HG03280 (cell line): Measurements from ENCODE around the gene ZNF514.
A peak's percentile ranks its signal among the peaks of the same experiment; 100 is the strongest.
"Not testable (repeated sequence)": the region's sequence is repeated elsewhere in the genome, so short reads cannot be mapped to it uniquely, and the experiment has no call there.

Experiments
- ATAC-seq: cut with Tn5 transposase; IDR thresholded peaks from one replicate; pipeline ENCODE4 v1.9.1; 2021; ENCODE audit warnings: mild to moderate bottlenecking, moderate library complexity; ENCODE audit not compliant: unreplicated experiment

ZNF514 gene

DNA sequence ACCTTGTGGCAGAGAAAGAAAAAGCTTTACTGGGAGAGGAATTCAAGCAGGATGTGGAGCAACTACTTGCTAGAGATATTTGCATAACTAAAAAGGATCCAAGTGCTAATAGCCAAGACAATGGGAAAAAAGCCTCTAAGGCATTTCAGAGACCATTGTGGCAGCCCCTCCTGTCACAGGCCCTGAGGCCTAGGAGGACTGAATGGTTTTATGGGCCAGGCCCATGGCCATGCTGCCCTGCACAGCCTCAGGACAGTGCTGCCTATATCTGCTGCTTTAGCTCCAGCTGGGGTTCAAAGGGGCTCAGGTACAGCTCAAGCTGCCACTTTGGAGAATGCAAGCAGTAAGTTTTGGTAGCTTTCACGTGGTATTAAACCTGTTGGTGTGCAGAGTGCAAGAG lies 20.9 kb downstream of the ZNF514 start:
- ATAC-seq: no peak

DNA sequence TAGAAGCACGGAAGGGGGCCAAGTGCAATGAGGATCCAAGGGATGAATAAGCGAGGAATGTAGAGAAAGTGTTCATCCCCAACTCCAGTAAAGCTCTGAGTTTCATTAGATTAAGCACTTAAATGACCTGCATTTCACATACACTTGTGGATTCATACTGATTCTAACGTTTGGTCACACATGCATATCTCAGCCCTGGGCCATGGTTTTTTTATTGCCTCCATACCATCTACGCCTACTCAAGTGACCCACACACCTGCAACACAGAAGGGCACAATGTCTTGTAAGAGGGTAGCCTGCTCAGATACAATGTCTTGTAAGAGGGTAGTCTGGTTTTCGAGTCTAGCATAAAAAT lies 37.5 kb downstream of the ZNF514 start:
- ATAC-seq: peak; percentile 4

DNA sequence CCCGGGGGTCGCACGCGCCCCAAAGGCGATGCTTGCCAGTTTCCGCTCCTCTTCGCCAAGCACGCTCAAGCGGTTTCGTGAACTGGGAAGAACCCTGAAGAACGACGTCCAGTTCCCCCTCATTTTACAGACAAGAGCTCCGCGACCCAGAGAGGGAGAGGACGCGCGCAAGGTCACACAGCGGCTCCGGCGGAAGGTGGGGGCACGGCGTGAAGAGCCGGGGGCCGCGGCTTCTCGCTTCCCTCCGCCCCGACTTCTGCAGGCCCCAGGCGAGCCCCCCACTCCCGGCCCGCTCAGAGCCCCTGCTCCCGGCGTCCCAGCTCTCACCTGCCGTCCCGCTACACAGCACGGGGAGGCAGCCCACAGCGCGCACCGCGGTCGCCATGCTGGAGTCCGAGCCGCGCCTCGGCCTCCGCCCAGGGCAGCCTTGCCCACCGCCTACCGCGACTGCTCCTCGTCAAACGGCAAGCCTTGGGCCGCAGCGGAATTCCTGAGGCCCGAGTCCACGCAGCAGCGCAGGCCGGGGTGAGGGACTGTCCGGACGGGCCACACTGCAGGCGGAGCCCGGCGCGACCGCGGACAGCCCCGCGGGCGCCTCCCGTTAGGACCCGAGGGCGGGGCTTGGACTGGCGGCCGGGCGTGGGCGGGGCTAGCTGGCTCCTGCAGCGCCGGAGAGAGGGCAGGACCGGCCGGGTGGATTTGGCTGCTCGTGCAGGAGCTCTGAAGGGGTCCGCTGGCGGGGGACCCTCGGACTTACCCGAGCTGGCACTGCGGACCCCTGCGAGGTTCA lies 38.0 kb downstream of the ZNF514 start, which contains the start of gene MRPS5:
Gene MRPS5 (minus strand): TSS at position 402 of the 790 bp plus-strand sequence. CDS start 17 bp downstream, at position 385.
- ATAC-seq: peak; percentile 97

DNA sequence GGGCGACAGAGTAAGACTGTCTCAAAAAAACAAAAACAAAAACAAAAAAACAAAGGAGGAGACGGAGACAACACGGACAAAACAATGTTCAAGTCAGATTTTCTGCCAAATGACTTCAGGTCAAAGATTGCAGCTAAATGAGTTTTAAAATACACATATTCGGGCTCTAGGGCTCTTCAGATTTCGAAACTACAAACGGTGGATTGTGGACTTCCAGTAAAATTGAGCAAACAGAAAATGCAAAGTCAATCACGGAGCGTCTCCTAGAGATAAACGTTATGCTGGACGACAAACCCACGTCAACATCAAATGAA lies 38.6 kb downstream of the ZNF514 start:
- no peak for ATAC-seq

DNA sequence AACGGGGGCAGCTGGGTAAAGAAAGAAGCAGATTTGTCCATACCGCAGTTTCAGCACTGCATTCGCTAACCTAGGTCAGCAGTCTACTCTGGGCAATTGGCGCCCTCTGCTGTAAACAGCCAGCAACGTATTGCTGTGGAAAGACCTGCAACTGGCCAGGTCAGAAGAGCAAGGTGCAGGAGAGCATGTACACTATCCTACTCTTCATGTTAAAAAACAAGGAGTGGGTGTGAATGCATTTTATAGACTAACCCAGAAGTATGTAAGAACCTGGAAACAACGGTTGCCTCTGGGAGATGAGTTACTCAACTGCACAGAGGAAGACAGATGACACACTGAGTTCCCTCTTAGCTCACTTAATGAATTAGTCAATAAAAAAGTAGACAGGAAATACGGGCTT lies 44.2 kb downstream of the ZNF514 start:
- peak; percentile 93 for ATAC-seq

DNA sequence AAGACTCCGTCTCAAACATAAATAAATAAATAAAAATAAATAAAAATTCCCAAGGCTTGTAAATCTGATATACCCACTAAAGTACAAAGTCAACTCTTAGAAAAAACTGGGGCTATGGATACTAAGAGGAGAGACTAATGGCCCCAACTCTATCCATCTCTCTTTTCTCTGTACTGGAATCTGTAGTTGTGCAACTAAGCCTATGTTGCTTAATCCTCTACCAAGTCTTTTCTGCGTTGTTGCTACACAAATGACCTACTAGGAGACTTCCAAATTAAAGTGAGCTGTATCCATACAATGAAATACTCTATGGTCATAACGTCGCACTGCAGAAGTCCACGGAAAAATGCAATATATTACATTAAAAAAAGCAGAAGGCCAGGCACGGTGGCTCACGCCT lies 46.2 kb downstream of the ZNF514 start:
- ATAC-seq: no peak

DNA sequence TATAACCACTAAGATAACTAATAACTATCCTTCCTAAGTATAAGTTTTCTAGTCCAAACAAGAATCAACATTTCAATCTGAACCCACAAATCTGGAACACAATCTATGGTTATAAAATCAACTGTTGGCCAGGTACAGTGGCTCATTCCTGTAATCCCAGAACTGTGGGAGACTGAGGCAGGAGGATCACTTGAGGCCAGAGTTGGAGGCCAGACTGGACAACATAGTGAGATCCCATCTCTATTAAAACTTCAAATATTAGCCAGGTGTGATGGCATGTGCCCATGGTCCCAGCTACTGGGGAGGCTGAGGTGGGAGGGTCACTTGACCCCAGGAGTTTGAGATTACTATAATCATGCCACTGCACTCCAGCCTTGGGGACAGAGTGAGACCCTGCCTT lies 49.3 kb downstream of the ZNF514 start:
- no peak for ATAC-seq

DNA sequence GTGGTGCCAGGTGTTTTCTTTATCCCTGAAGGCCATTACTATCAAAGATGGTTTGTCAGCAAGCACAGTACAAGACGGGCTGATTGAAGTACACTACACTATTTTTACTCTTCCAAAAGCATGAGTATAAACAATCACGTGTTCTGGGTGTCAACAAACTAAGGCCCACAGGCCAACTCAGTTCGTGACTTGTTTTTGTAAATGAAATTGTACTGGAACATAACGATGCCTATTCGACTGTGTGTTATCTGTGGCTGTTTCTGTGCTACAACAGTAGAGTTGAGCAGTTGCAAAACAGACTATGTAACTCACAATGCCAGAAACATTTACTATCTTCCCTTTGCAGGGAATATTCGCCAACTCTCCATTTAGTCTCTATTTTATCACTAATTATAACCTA lies 50.4 kb downstream of the ZNF514 start:
- no peak for ATAC-seq

DNA sequence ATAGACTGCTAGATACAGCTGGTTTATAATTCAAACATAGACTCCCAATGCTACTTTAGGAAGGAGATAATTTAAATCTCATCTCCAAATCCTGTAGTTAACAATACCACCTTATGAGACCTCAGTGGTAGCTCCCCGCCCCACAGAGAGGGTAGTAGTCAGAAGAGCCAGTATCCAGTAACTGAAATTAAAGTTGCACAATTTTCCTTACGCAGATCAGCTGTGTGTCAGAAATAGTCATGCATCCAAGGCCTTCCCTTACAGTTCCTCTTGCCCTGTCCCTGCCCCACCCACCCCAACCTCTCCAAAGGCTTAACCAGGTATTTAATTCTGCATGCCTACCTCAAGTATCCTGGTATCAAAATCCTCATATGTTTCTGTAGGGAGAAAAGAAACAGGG lies 53.6 kb downstream of the ZNF514 start:
- no peak for ATAC-seq

DNA sequence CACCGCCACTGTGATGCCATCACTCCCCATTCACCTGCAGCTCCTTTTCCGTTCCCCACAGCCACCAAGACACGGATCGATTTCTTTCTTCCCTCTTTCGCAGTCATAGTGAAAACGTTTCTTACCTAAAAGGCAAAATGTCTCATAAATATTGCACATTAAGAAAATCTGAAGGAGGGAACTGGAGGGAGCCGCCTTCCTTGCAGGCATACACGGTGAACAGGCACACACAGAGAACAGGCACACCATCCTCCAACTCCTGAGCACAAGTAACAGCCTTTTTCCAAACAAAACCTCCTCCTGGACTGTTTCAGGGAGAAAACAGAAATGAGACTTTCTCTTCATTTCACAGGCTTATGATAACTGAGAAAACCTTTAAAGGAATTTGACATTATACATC lies 55.0 kb downstream of the ZNF514 start:
- no peak for ATAC-seq

DNA sequence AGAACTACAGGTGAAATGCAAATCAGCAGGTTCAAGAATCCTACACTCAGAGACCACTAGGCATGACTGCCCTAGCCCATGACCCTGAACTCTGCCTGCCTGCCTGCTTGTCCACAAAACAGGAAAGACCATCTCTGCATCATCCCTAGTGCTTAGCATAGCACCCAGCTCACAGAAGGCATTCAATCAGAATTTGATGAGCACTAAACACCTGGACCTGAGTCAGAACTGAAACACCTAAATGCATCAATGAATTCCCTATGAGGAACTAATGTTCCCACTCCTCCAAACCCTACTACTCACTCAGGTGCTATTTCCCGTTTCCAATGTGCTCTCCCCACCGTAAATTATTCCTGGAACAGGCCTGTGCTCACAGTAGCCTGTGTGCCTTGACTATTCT lies 59.7 kb downstream of the ZNF514 start:
- no peak for ATAC-seq

DNA sequence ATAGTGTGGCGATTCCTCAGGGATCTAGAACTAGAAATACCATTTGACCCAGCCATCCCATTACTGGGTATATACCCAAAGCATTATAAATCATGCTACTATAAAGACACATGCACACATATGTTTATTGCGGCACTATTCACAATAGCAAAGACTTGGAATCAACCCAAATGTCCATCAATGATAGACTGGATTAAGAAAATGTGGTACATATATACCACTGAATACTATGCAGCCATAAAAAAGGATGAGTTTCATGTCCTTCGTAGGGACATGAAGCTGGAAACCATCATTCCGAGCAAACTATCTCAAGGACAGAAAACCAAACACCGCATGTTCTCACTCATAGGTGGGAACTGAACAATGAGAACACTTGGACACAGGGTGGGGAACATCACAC lies 61.4 kb downstream of the ZNF514 start:
- not testable (repeated sequence) for ATAC-seq
